Kidney (tissue), 14 donors: ENCODE results near the gene SLC39A11. TPM values are rescaled to one million over a fixed set of nuclear protein-coding genes. Genes with fewer than 3 reads are reported as not detected.

Source experiments
- DNase-seq, 5 donors: peaks; one replicate each; pipeline ENCODE4 v3.0.0-alpha.2; 2013 to 2020
- FAIRE-seq: peaks from 2 replicates; lab custom pipeline; 2012; peaks lifted over from hg19 to GRCh38; lab: Jason Lieb, UNC
- H3K27ac ChIP-seq, 2 donors: one replicate each; pipeline ENCODE4 v1.7.0; 2013; ENCODE audit warnings: low read depth in 2 of 2, low read length in 2 of 2, inconsistent platforms in 1 of 2
- H3K27me3 ChIP-seq: one replicate; pipeline ENCODE4 v1.7.1; 2013; ENCODE audit warnings: low read length, inconsistent platforms; ENCODE audit not compliant: control insufficient read depth, insufficient read depth
- H3K36me3 ChIP-seq, 3 donors: one replicate each; pipeline versions ENCODE4 v1.7.0 to v1.7.1; 2013; ENCODE audit warnings: low read length in 3 of 3, control low read depth in 1 of 3, inconsistent platforms in 1 of 3; ENCODE audit not compliant: insufficient read depth in 3 of 3, control insufficient read depth in 2 of 3
- H3K4me1 ChIP-seq, 3 donors: one replicate each; pipeline versions ENCODE4 v1.7.0 to v1.7.1; 2013; ENCODE audit warnings: low read length in 3 of 3, inconsistent platforms in 1 of 3, low read depth in 1 of 3; ENCODE audit not compliant: control insufficient read depth in 2 of 3, insufficient read depth in 2 of 3
- H3K4me3 ChIP-seq, 3 donors: one replicate each; pipeline versions ENCODE4 v1.7.0 to v1.8.1; 2013; ENCODE audit warnings: low read length in 3 of 3, control low read depth in 1 of 3, inconsistent platforms in 1 of 3
- H3K9ac ChIP-seq, 3 donors: one replicate each; pipeline versions ENCODE4 v1.7.0 to v1.7.1; 2013; ENCODE audit warnings: low read length in 3 of 3, control low read depth in 1 of 3, inconsistent platforms in 1 of 3
- H3K9me3 ChIP-seq, 3 donors: one replicate each; pipeline versions ENCODE4 v1.7.0 to v1.7.1; 2013; ENCODE audit warnings: low read length in 3 of 3, control low read depth in 1 of 3, inconsistent platforms in 1 of 3; ENCODE audit not compliant: control insufficient read depth in 2 of 3, insufficient read depth in 1 of 3
- intact Hi-C: fragments of 100-400 bp; cut with DNase I; formaldehyde crosslinking; loops from one replicate; pipeline ENCODE4 v1.11.1; 2022
- polyA plus RNA-seq: library from polyadenylated mRNA; stranded (reverse); fragments of 350-450 nt; fragmentation: Illumina TruSeq; extraction: RNeasy Lipid Tissue Mini Kit (QIAGEN cat#74804); gene quantifications from one replicate; pipeline ENCODE4 v1.2.3, GENCODE V29; 2014; ENCODE audit warnings: low read depth, low replicate concordance; ENCODE audit not compliant: insufficient read depth
- total RNA-seq: library from RNA; stranded (reverse); fragmentation: NEBNext Ultra II Directional; extraction: Animal tissue kit (Norgen Biotek cat#: 25700); gene quantifications from one replicate; pipeline ENCODE4 v1.2.1, GENCODE V29; 2021
- TF ChIP-seq, protein P1 (sequence below): IDR thresholded peaks from 3 replicates; pipeline ENCODE4 v1.5.1; 2012; ENCODE audit warnings: mild to moderate bottlenecking, moderate library complexity, borderline replicate concordance; ENCODE audit not compliant: insufficient read depth; ENCODE audit errors: extremely low read depth
- donor health status: control.
- donor health status: control.
- donor health status: control.
- donor health status: control.
- donor health status: control.
- donor health status: DM: yes; HTN: yes; CAD: no.
- donor health status: Normal renal cell carcinoma (clear cell type).

Gene SLC39A11
- total and polyA plus RNA-seq, 2 donors from 2014 or later: 19.7 to 37.2 TPM

DNA sequence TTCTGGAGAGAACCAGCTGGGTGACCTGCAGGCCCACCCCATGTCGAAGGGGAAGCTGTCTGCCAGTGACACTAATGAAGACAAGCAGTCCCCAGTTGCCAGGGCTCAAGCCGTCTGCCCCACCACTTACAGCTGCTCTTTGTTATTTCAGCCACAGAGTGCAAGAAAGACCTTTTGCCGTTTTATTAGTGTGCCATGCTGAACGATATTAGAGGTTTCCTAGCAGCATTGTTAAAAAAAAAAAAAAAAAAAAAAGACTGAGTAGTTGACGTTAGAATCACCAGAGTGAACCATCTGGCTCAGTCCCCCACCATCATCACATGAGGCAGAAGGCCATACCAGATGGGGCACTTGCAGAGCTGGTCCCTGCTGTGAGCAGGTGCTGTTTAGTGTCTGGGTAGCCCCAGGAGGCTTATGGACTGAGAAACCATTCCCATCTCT lies 26.5 kb upstream of the SLC39A11 start:
- H3K27ac ChIP-seq: no peak overlapping the region
- no peaks in the 10 kb centered on the region for H3K9me3 ChIP-seq
- H3K4me3 ChIP-seq: no peak overlapping the region
- no peak for FAIRE-seq
- no peak overlapping the region for H3K9ac ChIP-seq
- no peaks in the 10 kb centered on the region for H3K36me3 ChIP-seq
- H3K4me1 ChIP-seq: peaks cover 0 to 5% (median 0%) of the 10 kb centered on the region in 3 donors
- intact Hi-C loops: no loop called here
- H3K27me3 ChIP-seq: no peaks in the 10 kb centered on the region
- peak in 1 of 5 donors; percentile 14 for DNase-seq
- TF ChIP-seq, protein P1, sequence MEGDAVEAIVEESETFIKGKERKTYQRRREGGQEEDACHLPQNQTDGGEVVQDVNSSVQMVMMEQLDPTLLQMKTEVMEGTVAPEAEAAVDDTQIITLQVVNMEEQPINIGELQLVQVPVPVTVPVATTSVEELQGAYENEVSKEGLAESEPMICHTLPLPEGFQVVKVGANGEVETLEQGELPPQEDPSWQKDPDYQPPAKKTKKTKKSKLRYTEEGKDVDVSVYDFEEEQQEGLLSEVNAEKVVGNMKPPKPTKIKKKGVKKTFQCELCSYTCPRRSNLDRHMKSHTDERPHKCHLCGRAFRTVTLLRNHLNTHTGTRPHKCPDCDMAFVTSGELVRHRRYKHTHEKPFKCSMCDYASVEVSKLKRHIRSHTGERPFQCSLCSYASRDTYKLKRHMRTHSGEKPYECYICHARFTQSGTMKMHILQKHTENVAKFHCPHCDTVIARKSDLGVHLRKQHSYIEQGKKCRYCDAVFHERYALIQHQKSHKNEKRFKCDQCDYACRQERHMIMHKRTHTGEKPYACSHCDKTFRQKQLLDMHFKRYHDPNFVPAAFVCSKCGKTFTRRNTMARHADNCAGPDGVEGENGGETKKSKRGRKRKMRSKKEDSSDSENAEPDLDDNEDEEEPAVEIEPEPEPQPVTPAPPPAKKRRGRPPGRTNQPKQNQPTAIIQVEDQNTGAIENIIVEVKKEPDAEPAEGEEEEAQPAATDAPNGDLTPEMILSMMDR: no peak

DNA sequence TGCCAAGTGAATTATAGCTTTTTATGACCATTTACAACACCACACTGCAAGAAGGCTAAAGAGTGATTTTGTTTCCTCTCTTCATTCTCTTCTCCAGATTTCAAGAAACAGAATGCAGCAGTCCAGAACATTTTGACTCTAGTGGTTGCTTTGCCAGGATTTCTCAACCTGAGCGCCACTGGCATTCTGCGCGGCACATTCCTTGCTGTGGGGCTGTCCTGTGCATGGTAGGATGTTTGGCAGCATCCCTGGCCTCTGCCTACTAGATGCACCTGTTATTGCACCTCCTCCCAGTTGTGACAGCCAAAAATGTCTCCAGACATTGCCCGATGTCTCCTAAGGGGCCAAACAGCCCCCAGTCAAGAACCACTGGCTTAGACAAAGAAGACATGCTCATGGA lies 25.7 kb upstream of the SLC39A11 start:
- H3K27me3 ChIP-seq: no peaks in the 10 kb centered on the region
- no peak overlapping the region for H3K9ac ChIP-seq
- DNase-seq: no peak
- H3K4me3 ChIP-seq: no peak overlapping the region
- intact Hi-C loops: no loop called here
- no peaks in the 10 kb centered on the region for H3K9me3 ChIP-seq
- H3K36me3 ChIP-seq: no peaks in the 10 kb centered on the region
- no peaks in the 10 kb centered on the region for H3K4me1 ChIP-seq
- no peak overlapping the region for H3K27ac ChIP-seq
- TF ChIP-seq, protein P1: no peak
- no peak for FAIRE-seq

DNA sequence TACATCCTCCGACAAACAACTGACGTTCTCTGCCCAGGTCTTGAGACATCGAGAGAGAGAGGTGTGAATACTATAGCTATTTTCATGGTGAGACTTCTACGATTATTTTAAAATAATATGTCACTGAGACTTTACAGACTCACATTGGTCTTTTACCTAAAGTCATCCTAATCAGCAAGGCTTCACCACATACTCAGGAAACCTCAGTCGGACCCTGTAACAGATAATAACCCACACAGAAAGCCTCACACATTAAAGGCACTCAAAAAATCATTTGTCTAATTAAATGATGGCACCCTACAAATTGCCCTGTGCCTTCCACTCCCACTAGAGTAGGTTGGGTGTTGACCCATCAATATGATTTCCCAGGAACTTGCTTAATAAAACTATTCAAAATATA lies 19.8 kb upstream of the SLC39A11 start:
- no peaks in the 10 kb centered on the region for H3K27me3 ChIP-seq
- no peaks in the 10 kb centered on the region for H3K9me3 ChIP-seq
- no peak overlapping the region for H3K27ac ChIP-seq
- no peaks in the 10 kb centered on the region for H3K36me3 ChIP-seq
- no peak overlapping the region for H3K4me3 ChIP-seq
- DNase-seq (no peak), FAIRE-seq (no peak)
- TF ChIP-seq, protein P1: no peak
- peaks cover 0 to 6% (median 0%) of the 10 kb centered on the region in 3 donors for H3K4me1 ChIP-seq
- H3K9ac ChIP-seq: no peak overlapping the region
- intact Hi-C loops: no loop called here

DNA sequence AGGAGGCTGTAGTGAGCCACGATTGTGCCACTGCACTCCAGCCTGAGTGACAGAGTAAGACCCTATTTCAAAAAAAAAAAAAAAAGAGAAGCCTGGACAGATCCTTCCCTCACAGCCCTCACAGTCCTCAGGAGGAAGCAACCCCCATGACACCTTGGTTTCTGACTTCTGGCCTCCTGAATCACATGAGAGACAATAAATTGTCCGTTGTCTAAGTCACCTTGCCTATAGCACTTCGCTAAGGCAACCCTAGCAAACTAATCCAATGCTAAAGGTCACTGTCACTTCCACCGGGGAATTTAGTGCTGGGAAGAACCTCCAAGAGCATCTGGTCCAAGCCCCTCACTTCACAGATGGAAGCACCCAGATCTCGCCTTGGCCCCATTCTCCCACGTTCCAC lies 18.9 kb upstream of the SLC39A11 start:
- H3K36me3 ChIP-seq: no peaks in the 10 kb centered on the region
- TF ChIP-seq, protein P1: no peak
- H3K27me3 ChIP-seq: no peaks in the 10 kb centered on the region
- H3K9me3 ChIP-seq: no peaks in the 10 kb centered on the region
- intact Hi-C loops: no loop called here
- H3K27ac ChIP-seq: no peak overlapping the region
- peaks cover 0 to 6% (median 0%) of the 10 kb centered on the region in 3 donors for H3K4me1 ChIP-seq
- FAIRE-seq: no peak
- H3K4me3 ChIP-seq: no peak overlapping the region
- no peak overlapping the region for H3K9ac ChIP-seq
- no peak for DNase-seq
